HL-60 (cell line): ENCODE results near the gene ZFR.
"Not testable (repeated sequence)": the region's sequence is repeated elsewhere in the genome, so short reads cannot be mapped to it uniquely, and the experiment has no call there.

Experiments
- DNase-seq, 2 experiments: peaks; one replicate each; pipeline ENCODE4 v3.0.0-alpha.2; 2010 to 2020; ENCODE audit warnings: low read depth in 1 of 2, low spot score in 1 of 2
- H3K27ac ChIP-seq: fragments of 250-450 bp; sonication (Bioruptor Pico); replicated peaks from 2 replicates; pipeline ENCODE4 v1.5.1; 2020; ENCODE audit warnings: mild to moderate bottlenecking, moderate library complexity
- H3K27me3 ChIP-seq: fragments of 250-450 bp; sonication (Bioruptor Pico); 2 replicates; pipeline ENCODE4 v1.5.1; 2021; ENCODE audit warnings: mild to moderate bottlenecking, moderate library complexity; ENCODE audit not compliant: insufficient read depth, poor library complexity, severe bottlenecking
- H3K4me3 ChIP-seq: replicated peaks from 2 replicates; pipeline ENCODE4 v1.5.1; 2011; ENCODE audit warnings: mild to moderate bottlenecking, control low read depth, low read length; ENCODE audit not compliant: insufficient read depth
- CTCF ChIP-seq: IDR thresholded peaks from one replicate; pipeline ENCODE4 v1.5.1; 2011; ENCODE audit warnings: low read length, control low read depth, inconsistent platforms; ENCODE audit not compliant: insufficient read depth
- GABPA ChIP-seq: IDR thresholded peaks from 2 replicates; pipeline ENCODE4 v1.6.1; 2012; ENCODE audit warnings: low read depth
- POLR2AphosphoS5 ChIP-seq: IDR thresholded peaks from 2 replicates; pipeline ENCODE4 v1.6.1; 2012; ENCODE audit warnings: low read depth
- SPI1 ChIP-seq: IDR thresholded peaks from 2 replicates; pipeline ENCODE4 v1.6.1; 2012; ENCODE audit warnings: low read depth, mild to moderate bottlenecking, borderline replicate concordance
- TF ChIP-seq, protein P1 (sequence below): IDR thresholded peaks from 2 replicates; pipeline ENCODE4 v1.6.1; 2012; ENCODE audit warnings: low read depth; ENCODE audit not compliant: insufficient replicate concordance

The ZFR gene

DNA sequence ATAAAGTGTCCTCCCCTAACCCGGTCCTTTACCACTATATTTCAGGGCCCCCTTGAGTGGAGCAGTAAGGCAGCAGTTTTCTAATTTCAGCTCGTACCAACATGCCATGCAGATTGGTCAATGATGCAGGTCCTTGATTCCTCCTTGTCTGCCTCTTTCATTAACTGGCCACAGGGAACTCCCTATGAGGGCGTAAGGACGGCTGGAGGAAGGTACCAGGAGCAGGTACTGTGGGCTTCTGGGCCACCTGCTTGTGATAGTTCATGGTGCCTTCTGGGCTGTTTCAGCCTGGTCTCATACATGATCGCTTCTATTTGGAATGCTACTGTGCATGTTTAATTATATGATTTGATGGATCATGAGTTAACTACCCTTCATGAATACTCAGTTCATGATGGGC is 9.4 kb upstream of the ZFR start:
- Histone ChIP-seq H3K4me3 (no peak overlapping the region), H3K27me3 (no peaks in the 10 kb centered on the region), H3K27ac (no peak overlapping the region)
- no peak for DNase-seq
- no peak for TF ChIP-seq GABPA
- TF ChIP-seq POLR2AphosphoS5, result no peak
- TF ChIP-seq, protein P1, sequence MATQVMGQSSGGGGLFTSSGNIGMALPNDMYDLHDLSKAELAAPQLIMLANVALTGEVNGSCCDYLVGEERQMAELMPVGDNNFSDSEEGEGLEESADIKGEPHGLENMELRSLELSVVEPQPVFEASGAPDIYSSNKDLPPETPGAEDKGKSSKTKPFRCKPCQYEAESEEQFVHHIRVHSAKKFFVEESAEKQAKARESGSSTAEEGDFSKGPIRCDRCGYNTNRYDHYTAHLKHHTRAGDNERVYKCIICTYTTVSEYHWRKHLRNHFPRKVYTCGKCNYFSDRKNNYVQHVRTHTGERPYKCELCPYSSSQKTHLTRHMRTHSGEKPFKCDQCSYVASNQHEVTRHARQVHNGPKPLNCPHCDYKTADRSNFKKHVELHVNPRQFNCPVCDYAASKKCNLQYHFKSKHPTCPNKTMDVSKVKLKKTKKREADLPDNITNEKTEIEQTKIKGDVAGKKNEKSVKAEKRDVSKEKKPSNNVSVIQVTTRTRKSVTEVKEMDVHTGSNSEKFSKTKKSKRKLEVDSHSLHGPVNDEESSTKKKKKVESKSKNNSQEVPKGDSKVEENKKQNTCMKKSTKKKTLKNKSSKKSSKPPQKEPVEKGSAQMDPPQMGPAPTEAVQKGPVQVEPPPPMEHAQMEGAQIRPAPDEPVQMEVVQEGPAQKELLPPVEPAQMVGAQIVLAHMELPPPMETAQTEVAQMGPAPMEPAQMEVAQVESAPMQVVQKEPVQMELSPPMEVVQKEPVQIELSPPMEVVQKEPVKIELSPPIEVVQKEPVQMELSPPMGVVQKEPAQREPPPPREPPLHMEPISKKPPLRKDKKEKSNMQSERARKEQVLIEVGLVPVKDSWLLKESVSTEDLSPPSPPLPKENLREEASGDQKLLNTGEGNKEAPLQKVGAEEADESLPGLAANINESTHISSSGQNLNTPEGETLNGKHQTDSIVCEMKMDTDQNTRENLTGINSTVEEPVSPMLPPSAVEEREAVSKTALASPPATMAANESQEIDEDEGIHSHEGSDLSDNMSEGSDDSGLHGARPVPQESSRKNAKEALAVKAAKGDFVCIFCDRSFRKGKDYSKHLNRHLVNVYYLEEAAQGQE, result no peak
- no peak for TF ChIP-seq CTCF
- TF ChIP-seq SPI1, result no peak

DNA sequence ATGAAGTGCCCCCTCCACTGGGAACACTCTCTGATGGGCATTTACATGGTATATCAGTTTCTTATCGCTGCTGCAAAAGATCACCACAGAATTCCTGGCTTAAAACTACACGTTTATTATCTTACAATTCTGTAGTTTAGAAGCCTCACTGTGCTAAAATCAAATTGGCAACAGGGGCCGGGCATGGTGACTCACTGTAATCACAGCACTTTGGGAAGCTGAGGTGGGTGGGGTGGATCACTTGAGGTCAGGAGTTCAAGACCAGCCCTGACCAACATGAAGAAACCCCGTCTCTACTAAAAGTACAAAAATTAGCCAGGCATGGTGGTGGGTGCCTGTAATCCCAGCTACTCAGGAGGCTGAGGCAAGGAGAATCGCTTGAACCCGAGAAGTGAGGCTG is 7.8 kb upstream of the ZFR start:
- not testable (repeated sequence) for H3K27ac ChIP-seq, DNase-seq, H3K27me3 ChIP-seq, H3K4me3 ChIP-seq

- H3K27ac ChIP-seq, result no peak overlapping the region
- no peaks in the 10 kb centered on the region for H3K27me3 ChIP-seq
- TF ChIP-seq SPI1, result no peak
- TF ChIP-seq GABPA, result no peak
- TF ChIP-seq CTCF, result no peak
- no peak for TF ChIP-seq POLR2AphosphoS5
- TF ChIP-seq, protein P1, result no peak
- H3K4me3 ChIP-seq, result no peak overlapping the region
- no peak for DNase-seq
These were observed 6.4 kb upstream of the ZFR start for GRCh38 chr5:32450952-32451351.

- TF ChIP-seq, protein P1, result no peak
- TF ChIP-seq SPI1, result no peak
- H3K27ac ChIP-seq, result no peak overlapping the region
- no peak for DNase-seq
- H3K4me3 ChIP-seq, result no peak overlapping the region
- no peaks in the 10 kb centered on the region for H3K27me3 ChIP-seq
These were observed 4.7 kb upstream of the ZFR start for GRCh38 chr5:32449262-32449661.
